ENCODE measurements around the gene HELZ.
"Not testable (repeated sequence)": the region's sequence is repeated elsewhere in the genome, so short reads cannot be mapped to it uniquely, and the experiment has no call there.

HELZ gene

DNA sequence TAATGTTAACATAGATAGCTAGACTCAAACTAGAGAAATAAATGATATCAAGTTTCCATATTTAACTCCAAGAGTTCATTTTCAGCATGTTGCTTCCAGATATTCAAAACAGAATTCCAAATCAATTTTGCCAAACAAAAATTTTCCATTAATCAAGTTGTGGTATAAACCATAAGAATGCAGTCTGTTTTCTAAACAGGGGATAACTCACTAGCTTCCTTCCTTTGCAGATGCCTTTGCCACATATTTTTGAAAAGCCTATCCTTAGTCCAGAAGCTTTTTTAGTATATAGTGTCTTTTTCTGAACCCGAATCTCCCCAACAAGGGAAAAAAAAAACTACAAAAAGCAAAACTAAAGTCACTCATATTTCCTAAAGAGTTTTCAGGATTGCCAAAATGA, 61.5 kb downstream of the HELZ start:
- DNase-seq, result no peak

DNA sequence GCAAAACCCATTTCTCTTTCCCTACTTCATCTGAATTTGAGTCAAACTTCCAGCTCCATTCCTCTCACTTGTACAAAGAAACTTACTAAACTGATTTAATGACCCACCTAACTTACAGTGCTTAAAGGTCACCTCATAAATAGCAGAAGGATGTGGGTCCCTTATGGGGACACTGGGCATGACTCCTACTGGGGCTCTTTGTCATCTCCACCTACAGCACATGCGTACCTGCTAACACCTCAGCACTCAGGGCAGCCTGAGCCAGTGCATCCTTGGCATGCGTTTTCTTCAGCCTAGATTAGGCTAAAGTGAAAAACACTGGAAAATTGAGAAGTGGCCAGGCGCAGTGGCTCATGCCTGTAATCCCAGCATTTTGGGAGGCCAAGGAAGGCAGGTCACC, 63.2 kb downstream of the HELZ start:
- DNase-seq, result no peak

DNA sequence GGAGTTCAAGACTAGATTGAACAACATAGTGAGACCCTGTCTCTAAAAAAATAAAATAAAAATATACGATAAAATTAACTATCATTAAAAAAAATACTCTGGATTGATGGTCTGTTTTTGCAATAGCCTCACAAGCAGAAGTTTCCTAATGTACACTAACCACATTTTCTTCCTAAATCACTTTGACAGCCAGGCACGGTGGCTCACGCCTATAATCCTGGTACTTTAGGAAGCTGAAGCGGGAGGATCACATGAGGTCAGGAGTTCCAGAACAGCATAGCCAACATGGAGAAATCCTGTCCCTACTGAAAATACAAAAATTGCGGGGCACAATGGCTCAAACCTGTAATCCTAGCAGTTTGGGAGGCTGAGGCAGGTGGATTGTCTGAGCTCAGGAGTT, 64.7 kb downstream of the HELZ start:
- DNase-seq, result no peak

DNA sequence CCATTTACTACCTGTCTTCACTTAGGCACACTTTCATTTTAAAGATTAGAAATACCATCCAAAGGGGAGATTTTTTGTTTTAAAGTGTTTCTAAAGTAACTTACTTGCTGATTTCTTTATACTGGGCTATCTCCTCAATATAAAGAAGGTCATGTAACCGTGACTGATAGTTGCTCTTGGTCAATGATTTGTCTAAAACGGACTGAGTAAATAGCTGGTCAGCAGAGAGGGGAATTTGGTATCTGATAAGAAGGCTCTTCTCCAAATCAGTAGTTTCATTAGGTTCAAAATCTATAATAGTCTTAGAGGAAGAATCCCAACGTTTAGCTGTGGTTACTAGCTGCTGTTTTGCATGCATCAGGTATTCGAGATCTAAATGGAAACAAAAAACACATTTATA, 66.4 kb downstream of the HELZ start:
- DNase-seq, result no peak

DNA sequence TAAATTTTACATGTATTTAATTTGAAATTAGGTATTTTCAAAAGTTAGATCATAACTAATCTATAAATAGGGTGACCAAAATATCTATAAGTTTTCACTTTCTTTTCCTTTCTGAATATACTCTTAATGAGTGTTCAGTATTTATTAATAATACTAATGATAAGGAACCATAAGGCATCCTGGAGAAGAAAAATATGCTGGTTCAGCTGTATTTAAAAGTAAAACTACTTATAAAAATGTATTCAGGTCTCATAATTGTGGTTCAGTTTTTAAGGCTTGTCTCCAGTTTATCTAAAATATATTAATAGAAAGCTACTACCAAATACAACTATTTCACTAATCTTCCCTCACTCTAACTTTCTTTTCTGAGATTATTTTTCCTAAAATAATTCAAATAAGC, 67.3 kb downstream of the HELZ start:
- DNase-seq, result no peak

DNA sequence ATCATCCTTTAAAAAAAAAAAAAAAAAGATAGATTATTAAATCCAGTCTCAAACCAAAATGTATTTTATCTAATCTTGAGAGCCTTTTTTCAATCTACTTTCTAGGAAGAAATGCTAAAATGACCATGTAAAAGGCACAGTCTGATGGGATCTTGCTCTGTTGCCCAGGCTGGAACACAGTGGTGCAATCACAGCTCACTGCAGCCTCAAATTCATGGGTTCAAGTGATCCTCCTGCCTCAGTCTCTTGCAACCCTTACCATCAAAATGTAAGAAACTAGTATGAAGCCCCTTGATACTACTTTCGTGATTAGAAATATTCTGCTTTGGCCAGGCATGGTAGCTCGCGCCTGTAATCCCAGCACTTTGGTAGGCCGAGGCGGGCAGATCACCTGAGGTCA, 70.8 kb downstream of the HELZ start:
- no peak for DNase-seq

DNA sequence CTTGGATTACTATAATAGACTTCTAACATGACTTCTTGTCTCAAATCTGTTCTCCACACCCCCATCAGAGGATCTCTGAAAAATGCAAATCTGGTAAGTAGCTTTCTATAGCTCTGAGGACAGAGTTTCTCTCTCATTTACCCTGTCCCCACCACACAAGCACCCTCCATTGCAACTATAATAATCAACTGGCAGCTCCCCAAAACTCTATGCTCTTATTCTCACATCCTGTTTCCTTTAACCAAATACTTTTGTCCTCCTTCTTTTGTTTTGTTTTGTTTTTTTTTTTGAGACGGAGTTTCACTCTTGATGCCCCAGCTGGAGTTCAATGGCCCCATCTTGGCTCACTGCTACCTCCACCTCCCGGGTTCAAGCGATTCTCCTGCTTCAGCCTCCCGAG, 73.4 kb downstream of the HELZ start:
- no peak for DNase-seq

DNA sequence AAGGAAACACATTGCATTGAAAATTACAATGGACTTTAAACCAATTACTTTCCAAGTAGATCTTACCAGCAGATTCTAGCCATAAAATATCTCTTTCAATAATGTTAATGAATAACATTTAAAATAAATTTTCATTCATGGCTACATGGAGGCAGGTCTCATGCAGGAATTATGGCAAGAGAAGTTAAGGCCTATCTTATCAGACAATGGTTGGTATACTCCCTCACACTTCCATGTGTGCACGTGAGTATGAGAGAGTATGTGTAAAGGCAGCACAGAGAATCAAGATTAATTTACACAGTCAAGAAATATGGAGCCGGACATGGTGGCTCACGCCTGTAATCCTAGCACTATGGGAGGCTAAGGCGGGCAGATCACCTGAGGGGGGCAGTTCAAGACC, 76.5 kb downstream of the HELZ start:
- no peak for DNase-seq

DNA sequence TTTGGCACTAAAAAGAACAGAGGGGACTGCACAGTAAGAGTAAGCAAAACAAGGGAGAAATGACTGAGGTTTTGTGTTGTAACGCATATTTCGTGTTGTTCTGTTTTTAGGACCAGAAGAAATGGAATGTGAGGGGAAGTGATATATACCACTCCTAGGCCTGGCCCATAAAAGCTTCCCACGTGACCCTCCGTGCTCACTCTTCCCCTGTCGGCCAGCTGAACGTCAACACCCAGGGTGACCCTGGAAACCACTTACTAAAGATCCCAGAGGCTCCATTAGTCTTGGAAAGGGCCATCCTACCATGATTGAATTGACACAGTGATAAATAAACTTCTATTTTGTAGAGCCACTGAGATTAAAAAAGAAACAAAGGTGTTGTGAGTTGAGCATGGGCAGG, 79.8 kb downstream of the HELZ start:
- DNase-seq, result no peak

DNA sequence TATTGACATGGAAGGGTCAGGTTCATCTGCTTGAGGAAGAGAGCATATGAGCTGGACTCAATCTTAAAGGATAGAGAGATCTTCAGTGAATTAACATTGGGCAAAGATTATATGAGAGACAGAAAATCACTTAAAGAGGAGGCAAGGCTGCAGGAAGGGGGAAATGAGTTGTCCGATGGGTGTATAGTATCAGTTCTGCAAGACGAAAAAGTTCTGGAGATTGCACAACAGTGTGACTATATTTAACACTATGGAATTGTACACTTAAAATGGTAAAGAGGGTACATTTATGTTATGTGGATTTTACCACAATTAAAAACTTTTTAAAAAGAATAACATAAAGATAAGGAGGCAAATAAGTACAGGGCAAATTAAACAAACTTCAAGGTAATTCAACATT, 80.7 kb downstream of the HELZ start:
- DNase-seq, result no peak

DNA sequence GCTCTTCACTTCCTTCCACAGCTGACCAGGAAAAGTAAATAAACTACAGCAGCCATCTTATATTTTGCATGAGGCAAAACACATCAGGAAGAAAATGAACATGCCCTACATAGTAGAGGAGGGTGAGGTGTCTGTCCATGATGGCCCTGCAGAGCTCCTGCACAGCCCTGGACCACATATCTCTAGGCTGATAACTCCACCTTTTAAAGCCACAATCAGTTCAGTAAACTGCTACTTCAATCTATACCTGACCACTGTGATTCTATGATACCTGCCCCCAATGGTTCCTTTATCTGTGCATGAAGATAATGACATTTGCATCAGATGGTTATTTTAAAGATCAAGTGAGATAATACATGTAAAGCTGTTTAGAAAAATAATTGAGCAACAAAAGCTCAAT, 82.2 kb downstream of the HELZ start:
- DNase-seq, result no peak

DNA sequence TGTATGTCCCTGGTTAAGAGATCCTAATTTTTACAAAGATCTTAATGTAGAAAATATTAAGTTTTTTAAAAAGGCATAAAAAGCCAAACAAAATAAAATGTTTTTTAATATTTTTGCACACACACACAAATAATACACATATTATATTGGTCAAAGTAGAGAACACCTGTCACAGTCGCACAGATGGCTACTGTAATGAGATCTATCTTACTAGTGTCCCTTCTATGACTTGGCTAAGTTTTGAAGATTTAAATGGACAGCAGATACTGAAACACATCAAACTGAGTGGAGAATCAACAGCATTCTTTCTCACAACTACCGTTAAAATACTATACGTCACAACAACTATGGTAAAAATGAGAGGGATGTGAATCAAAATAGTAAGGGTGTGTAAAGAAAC, 83.4 kb downstream of the HELZ start:
- DNase-seq, result no peak

DNA sequence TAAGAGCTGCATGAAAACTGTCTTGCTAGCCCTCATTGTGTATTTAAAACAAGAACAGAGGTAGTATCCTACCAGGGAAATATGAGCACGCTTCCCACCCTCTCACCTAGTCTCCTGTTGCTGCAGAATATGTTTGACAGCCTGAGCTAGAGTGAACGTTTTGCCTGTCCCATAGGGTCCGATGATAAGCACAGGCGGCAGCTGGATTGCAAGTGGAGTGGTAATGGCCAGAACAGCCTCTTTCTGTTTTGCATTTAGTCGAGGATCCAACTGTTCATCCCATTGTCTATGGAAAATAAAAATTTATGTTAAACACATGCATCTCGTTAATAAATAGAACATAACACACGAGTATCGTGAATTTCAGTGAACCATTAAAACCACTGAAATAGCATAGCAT, 84.2 kb downstream of the HELZ start:
- DNase-seq, result no peak

DNA sequence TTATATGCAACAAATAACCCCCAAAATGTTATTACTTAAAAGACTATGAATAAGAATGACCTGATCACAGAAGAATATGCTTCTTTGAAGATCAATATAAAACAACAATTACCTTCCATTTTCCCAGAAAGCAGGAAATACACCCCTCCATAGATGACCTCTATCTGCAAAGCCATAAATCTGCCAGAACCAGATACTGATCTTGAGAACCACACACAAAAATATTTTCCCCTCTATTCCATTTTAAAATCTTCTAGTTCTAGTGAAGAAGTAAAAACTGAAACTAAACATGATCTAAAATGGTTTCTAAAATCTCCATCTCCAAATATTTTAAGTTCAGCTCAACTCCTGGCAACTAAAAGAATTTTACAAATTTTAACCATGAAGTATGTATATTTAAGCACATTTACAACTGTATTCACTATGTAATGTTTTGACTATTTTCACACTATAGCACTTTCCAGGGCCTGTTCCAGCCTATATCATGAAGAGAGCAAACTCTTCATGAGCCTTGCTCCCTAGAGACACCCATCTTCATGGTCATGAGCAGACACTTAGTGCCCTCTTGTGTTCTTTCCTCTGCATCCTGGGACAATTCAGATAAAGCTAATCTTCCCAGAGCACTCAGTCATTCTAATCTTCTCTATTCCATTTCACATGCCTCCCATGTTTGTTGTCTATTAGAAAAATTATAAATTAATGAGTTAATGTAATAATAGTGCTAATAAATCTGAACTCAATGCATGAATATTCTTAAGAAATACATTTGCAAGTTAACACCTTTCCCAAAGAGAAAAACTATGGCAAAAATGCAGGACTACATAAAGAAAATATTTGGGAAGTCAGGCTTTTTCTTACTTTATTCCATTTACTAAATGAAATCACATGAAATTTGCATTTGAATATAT, 87.0 kb downstream of the HELZ start:
- peak; percentile 14 for DNase-seq

DNA sequence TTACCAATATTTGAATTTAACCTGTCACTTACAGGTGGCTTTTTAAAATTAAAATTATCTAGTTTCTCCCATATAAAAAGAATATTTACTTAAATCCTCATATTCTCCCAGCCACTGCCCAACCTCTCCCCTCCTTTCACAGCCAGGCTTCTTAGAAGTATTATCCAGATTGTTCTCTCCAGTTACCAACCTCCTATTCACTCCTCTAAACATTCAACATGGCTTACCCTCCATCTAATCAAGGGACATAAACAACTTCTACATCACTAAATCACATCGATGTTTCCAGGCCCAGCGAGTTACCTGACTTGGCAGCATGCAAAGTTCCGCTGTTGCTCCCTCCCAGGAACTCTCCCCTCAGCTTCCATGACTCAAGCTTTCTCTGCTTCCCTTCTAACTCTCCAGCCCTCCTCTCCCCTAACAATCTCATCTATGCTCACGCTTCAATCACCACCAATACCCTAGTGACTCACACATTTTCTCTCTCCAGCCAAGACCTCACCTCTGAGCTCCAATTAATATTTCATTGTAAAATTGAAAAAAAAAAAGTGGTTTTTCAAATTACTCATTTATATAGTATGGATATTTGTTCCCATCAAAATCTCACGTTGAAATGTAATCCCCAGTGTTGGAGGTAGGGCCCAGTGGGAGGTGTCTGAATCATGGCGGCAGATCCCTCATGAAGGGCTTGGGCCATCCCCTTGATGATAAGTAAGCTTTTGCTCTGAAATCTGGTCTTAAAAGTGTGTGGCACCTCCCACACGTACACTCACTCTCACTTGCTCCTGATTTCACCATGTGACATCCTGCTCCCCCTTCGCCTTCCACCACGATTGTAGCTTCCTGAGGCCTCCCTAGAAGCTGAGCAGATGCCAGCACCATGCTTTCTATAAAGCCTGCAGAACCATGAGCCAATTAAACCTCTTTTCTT, 88.5 kb downstream of the HELZ start:
- no peak for DNase-seq

DNA sequence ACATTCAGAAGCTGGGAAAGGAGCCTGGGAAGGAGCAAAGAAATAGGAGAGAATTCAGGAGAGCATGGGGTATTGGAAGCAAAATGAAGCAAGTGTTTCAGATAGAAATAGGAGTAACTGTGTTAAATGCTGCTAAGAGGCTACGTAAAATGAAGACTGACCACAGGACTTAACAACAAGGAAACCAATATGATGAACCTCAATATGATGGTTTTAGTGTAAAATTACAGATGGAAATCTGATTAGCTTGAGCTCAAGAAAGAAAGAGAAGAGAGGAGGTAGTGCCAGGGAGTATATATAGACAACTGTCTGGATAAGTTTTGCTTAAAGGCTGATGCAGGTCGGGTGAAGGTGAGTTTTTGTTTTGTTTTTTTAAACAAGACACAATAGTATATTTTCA, 92.2 kb downstream of the HELZ start:
- no peak for DNase-seq

DNA sequence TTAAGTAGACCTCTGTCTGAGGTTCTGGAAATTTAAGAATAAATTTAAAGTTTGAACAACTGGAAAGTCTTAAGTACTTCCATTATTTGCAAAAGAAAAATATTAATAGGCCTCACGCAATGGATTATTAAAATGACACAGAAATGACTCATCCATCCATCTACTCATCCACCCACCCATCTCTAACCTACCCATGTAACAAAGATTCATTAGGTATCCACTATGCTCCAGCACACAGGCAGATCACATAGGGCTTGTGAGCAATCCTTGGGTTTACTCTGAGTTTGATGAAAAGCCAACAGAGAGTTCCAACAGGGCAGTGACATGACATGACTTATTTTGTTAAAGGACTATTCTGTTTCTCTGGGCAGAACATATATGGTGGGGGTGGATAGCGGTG, 93.3 kb downstream of the HELZ start:
- DNase-seq, result no peak

DNA sequence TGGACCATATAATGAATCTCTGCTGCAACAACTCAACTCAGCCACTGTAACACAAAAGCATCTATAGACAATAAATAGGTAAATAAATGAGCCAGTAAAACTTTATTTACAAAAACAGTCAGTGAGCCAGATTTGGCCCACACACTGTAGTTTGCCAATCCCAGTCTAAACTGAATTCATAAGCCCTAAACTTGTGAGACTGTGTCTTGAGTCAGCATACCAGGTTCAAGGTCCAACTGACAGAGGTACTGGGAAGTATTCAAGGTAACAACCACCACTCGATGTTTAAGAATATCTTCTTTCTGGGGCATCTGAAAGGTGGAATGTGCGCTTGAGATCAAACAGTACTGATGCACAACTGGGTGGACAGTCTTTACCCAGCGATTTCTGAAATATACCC, 94.2 kb downstream of the HELZ start:
- no peak for DNase-seq

DNA sequence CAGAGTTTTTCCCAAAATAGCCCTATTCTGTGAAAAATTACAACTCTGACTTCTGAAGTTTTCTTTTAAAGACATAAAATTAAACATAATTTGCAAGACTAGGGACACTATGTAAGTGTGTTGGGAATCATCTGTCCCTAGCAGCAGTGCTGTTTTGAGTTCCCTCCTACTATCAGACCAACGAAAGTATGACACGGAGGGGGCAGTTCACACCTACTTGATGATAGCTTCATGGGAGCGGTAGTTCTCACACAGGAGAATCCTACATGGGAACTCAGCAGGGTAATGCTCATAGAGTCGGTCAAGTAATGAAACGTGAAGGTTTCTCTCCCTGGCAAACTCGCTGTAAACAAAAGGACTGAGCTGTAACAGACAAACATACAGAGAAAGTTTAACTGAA, 96.6 kb downstream of the HELZ start:
- no peak for DNase-seq

DNA sequence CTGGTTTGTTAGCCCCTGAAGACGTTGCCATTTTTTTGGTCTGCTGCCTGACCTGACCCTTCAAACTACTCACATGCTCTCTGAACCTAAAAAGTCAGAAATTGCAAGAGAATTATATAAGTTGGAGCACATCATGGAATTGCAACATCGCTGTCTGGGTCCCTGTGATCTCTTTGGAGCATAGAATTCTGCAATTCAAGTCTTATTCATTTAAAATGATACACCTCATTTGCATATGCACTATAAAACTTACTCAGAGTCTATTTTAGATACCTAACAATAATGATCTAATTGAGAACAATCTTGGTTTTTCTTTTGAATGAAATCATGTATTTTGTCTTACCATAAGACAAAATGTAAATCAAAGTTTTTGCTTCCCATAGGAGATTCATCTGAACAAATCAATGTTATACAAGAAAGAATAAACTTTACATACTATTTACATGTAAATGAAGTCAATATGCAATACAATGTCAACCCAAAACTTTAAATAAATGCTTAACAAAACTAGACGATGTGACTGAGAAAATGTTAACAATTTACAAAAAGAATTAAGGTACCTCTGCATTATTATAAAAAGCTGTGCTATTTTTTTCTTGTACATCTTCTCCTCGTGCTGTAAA, 99.7 kb downstream of the HELZ start:
- DNase-seq, result no peak

DNA sequence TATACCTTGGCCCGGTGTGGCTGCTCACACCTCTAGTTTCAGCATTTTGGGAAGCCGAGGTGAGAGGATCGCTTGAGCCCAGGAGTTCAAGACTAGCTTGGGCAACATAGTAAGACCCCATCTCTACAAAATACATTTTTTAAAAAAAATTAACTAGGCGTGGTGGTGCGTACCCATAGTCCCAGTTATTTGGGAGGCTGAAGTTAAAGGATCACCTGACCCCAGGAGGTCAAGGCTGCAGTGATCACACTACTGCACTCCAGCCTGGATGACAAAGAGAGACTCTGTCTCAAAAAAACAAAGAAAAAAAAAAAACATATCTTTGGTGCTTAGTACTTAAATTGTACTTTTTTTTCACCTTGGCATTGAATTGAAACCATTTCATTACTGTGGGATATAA, 101.7 kb downstream of the HELZ start:
- no peak for DNase-seq

DNA sequence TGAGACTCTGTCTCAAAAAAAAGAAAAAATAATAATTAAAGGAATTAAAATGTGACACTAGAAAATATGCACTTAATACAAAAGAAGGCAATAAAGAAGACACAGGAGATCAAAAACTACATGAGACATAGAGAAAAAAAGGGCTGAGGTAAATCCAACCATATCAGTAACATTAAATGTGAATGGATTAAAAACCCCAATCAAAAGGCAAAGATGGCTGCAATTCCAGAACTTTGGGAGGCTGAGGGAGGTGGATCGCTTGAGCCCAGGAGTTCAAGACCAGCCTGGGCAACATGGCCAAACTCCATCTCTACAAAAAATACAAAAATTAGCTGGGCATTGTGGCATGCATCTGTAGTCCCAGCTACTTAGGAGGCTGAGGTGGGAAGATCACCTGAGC, 103.0 kb downstream of the HELZ start:
- DNase-seq, result not testable (repeated sequence)

DNA sequence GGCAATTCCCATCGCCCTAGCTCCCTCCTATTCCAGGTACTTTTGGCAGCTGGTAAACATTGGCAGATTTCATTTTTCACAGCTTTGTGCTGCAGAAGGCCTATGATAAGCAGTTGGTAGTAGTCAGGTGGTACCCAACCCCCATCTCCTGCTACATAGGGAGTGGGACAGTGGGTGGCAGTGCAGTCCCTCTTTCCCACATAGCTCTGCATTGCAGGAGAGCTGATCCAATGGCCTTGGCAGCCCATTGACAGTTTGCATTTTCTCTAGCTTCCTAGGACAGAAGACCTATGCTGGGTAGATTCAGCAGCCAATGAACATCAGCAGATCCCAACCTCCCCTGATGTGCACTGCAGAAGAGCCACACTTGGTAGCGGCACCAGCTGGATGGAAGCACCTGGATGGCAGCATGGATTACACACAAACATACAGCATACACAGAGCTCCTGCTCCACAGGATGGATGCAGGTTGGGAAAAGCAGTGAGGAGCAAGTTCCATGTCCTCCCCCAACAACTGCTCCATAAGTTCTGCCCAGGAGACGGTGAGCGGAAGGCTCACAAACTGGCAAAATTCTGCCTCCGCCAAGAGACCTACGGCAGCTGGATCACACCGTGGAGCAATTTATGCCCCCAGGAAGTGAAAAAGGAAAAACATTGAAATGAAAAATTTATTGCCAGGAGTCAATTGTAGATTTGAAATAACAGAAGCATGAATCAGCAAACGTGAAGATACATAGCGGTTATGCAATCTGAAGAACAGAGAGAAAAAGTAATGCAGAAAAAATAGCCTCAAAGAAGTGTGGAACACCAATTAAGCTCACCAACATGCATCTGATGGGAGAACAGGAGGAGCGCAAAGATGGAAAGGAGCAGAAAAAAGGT, 105.0 kb downstream of the HELZ start:
- no peak for DNase-seq
